Testis (tissue), 2 donors: ENCODE data around the gene TERF2IP.

Experiments used
- CTCF ChIP-seq, 3 experiments: fragments of 450-650 bp in 2 of 3; fragments of 200-600 bp in 1 of 3; sonication (generic) in 1 of 3; IDR thresholded peaks; one replicate each; pipeline ENCODE4 v1.5.1; 2016 to 2019; ENCODE audit warnings: antibody characterized with exemption in 3 of 3, mild to moderate bottlenecking in 2 of 3, moderate library complexity in 1 of 3
- POLR2A ChIP-seq: fragments of 450-650 bp; IDR thresholded peaks from one replicate; pipeline ENCODE4 v1.6.1; 2017; ENCODE audit warnings: antibody characterized with exemption, mild to moderate bottlenecking, moderate library complexity

DNA sequence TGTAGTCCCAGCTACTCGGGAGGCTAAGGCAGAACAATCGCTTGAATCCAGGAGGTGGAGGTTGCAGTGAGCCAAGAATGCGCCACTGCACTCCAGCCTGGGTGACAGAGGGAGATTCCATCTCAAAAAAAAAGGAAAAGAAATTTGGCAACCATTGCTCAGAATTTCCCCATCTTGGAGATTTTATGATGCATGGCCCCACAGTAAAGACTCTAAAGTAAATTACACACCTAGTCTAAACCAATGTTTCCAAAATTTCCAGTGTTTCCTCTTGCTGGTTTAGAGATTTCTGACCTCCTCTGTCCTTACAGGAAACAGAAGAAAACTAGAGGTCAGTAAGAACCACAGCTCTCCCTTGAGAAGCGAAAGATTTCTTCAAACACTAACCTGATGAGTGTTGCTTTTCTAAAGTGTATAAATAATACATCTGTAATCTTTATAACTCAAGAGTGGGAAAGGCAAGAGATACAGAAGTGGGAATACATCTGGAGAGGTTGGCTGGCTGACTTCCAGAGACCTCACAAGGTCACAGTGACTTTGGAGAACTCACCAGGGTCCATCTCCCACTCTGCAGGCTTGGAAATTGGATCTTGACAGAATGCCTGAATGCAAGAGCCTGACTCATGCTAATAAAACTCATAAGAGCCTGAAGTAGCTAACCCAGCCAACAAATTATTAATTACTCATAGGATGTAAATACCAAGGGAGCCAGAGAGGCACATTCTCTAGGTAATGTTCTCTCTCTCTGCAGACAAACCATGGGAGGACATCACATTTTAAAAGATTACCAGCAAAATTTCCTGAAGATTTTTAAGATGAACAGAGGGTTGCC, 33.3 kb upstream of the TERF2IP start:
- TF ChIP-seq CTCF (IDR thresholded peaks at IDR 0.05) (no peak), POLR2A (no peak)
